ENCODE results near the gene TES.
"Not testable (repeated sequence)": the region's sequence is repeated elsewhere in the genome, so short reads cannot be mapped to it uniquely, and the experiment has no call there.

The TES gene

DNA sequence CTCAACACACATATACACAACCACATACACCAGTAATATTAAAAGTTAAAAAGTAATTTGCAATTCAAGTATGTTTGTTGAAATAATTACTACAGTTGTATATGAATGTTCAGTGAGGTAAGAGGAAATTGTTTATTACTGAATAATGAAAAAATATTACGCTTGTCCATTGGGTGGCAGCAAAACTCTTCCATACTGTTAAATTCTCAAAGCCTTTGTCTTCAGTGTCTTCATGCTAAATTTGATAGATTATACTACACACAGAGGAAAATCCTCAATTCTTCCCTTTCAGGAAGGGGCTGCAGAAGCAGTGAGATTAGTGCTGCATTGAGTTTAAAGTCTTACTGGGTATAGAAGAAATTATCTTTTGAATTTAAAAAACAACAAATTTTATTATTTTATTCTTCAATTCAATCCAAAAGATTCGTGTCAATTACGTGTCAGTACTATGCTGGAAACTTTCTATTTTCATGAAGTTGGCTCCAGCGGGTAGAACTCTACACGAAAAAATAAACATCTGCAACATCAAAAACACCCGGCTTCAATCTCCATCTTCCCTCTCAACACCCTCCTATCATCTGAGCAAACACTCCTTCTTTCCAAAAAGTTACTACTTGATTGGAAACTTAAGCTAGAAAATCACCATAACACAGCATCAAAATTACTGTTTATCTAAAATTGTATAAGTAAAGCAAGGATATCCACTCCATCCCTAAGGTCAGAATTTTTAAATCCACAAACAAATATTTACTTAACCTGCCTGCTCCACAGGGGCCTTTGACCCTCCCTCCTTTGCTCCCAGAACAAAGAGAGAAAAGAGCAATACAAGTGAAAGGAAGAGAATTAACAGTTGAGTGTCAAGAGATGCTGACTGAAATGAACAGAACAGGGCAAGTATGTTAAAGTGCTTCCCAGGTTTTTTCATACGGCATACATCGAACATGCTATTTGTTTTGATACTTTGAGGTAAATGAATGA is 37.0 kb upstream of the TES start:
- Histone ChIP-seq H3K4me1 (no peaks in the 10 kb centered on the region), H3K36me3 (replicated peaks) (no peaks in the 10 kb centered on the region), H3K27me3 (ENCODE audit: low read depth) (no peaks in the 10 kb centered on the region; the same call in 1 of the 2 replicates), H3K4me3 (no peak overlapping the region), H3K9me3 (no peaks in the 10 kb centered on the region)
- DNase-seq (ENCODE audit: low spot score in 2 of 2): peak; percentile 12 to 66
- in situ Hi-C loops (cut with MboI; ENCODE audit: low sequenced_read_pairs): loop anchor here (25.0 kb wide), 1 partner anchor 639 kb away; no protein-coding TSS in a partner anchor

DNA sequence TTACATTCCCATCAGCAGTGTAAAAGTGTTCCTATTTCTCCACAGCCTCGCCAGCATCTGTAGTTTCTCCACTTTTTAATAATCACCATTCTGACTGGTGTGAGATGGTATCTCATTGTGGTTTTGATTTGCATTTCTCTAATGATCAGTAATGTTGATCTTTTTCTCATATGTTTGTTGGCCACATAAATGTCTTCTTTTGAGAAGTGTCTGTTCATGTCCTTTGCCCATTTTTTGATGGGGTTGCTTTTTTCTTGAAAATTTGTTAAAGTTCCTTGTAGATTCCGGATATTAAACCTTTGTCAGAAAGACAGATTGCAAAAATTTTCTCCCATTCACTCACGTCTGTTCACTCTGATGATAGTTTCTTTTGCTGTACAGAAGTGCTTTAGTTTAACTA is 35.2 kb upstream of the TES start:
- DNase-seq (ENCODE audit: low spot score in 2 of 2); H3K36me3 ChIP-seq (replicated peaks); H3K4me1 ChIP-seq; H3K4me3 ChIP-seq; H3K27me3 ChIP-seq (ENCODE audit: low read depth); H3K9me3 ChIP-seq: not testable (repeated sequence)
- in situ Hi-C loops (cut with MboI; ENCODE audit: low sequenced_read_pairs): loop anchor here (5.0 kb wide), 1 partner anchor 62 kb away; no protein-coding TSS in a partner anchor

DNA sequence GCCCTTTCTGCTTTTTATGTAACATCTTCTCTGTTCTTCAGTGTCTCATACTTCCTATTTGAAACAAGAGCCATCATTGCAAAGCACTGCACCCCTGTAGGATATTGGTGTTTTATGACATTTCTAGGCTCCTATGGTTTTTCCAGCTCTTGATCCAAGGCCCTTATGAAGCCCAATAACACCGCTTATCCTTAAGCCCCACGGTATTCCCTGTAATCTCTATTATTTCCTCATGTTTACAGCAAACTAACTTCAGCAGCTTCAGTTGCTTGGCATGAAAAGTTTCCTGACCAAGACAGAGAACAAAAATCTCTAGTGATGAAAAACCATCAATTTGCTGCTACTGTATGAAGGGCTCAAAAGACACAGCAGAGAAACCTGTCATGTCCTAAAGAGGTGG is 34.1 kb upstream of the TES start:
- Histone ChIP-seq H3K9me3 (no peaks in the 10 kb centered on the region), H3K4me3 (no peak overlapping the region), H3K4me1 (no peaks in the 10 kb centered on the region), H3K36me3 (replicated peaks) (no peaks in the 10 kb centered on the region), H3K27me3 (ENCODE audit: low read depth) (no peaks in the 10 kb centered on the region; the same call in 1 of the 2 replicates)
- in situ Hi-C loops (cut with MboI; ENCODE audit: low sequenced_read_pairs): loop anchor here (5.0 kb wide), 1 partner anchor 61 kb away; no protein-coding TSS in a partner anchor
- no peak for DNase-seq (ENCODE audit: low spot score in 2 of 2)

DNA sequence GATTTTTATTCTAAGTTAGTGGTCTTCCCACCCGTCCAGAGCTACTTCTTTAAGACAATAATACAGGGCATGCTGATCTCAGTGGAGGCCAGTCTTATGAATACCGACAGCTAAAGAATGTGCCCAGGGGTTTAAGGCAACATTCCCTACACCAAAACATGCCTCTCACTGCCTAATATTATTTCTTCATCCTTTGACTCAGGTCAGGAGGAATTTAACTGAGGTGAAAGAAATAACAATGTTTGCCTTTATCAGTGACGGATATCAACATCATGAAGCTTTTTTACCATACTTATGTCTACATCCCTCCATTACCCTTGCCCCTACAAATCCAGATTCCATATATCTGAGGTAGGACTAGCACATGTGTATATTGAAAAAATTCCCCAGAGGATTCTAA is 33.3 kb upstream of the TES start:
- H3K9me3 ChIP-seq: no peaks in the 10 kb centered on the region
- no peak for DNase-seq (ENCODE audit: low spot score in 2 of 2)
- in situ Hi-C loops (cut with MboI; ENCODE audit: low sequenced_read_pairs): loop anchor here (5.0 kb wide), 1 partner anchor 60 kb away; no protein-coding TSS in a partner anchor
- no peaks in the 10 kb centered on the region for H3K4me1 ChIP-seq
- H3K36me3 ChIP-seq (replicated peaks): no peaks in the 10 kb centered on the region
- no peak overlapping the region for H3K4me3 ChIP-seq
- H3K27me3 ChIP-seq (ENCODE audit: low read depth): no peaks in the 10 kb centered on the region

DNA sequence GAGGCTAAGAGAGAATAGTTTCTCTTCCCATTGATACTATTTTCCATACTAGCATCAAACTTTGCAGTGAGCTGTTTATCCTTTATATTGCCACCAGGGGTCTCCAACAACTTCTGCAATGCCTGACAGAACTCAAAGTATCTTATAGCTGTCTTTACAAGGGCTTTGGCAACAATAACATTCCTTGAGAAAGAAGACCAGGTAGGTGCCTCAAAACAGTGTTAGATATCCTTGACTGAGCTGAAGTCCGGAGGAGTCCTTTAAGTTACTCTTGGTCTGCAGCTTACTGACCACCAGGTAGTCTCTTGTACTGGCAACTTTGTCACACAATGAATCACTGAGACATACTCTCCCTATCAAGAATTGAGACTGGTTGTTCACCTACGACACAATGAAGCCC is 30.0 kb upstream of the TES start:
- no peaks in the 10 kb centered on the region for H3K27me3 ChIP-seq (ENCODE audit: low read depth)
- peak; percentile 14 to 52 for DNase-seq (ENCODE audit: low spot score in 2 of 2)
- in situ Hi-C loops (cut with MboI; ENCODE audit: low sequenced_read_pairs): no loop called here

DNA sequence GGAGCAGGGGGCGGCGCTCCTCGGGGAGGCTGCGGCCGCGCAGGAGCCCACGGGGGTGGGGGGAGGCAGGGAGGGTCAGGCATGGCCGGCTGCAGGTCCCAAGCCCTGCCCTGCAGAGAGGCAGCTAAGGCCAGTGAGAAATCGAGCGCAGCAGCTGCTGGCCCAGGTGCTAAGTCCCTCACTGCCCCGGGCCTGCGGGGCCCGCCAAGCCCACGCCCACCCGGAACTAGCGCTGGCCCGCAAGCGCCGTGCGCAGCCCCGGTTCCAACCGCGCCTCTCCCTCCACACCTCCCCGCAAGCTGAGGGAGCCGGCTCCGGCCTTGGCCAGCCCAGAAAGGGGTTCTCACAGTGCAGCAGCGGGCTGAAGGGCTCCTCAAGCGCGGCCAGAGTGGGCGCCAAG is 28.3 kb upstream of the TES start:
- Histone ChIP-seq H3K4me3 (no peak overlapping the region), H3K36me3 (replicated peaks) (no peaks in the 10 kb centered on the region), H3K4me1 (no peaks in the 10 kb centered on the region), H3K27me3 (ENCODE audit: low read depth) (no peaks in the 10 kb centered on the region), H3K9me3 (no peaks in the 10 kb centered on the region; the same call in 1 of the 2 replicates)
- in situ Hi-C loops (cut with MboI; ENCODE audit: low sequenced_read_pairs): no loop called here
- DNase-seq (ENCODE audit: low spot score in 2 of 2): no peak

More for the DNA sequence above, 30.0 kb upstream of the TES start:
- Histone ChIP-seq H3K36me3 (replicated peaks) (no peaks in the 10 kb centered on the region), H3K4me3 (no peak overlapping the region), H3K9me3 (no peaks in the 10 kb centered on the region), H3K4me1 (no peaks in the 10 kb centered on the region)

DNA sequence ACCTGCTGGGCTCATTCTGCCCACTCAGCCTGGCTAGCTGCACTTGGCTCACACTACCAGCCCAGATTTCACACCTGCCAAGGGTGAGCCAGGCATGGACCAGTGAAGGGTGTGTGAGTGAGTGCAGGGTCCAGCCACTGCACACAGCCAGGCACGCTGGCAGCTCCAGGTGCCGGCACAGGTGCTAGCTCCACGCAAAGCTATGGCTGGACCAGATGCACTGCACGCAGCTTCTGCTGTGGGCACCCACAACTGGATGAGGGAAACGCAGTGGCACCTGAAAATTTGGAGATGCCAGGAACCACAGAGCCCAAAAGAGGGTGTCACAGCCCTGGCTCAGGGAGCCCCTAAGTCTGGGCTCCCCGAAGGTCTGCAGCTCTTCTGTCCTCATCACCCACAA is 24.9 kb upstream of the TES start:
- no peaks in the 10 kb centered on the region for H3K36me3 ChIP-seq (replicated peaks)
- H3K9me3 ChIP-seq: peaks cover 2% of the 10 kb centered on the region
- in situ Hi-C loops (cut with MboI; ENCODE audit: low sequenced_read_pairs): no loop called here
- no peak overlapping the region for H3K4me3 ChIP-seq
- H3K4me1 ChIP-seq: no peaks in the 10 kb centered on the region
- DNase-seq (ENCODE audit: low spot score in 2 of 2): no peak
- no peaks in the 10 kb centered on the region for H3K27me3 ChIP-seq (ENCODE audit: low read depth)

DNA sequence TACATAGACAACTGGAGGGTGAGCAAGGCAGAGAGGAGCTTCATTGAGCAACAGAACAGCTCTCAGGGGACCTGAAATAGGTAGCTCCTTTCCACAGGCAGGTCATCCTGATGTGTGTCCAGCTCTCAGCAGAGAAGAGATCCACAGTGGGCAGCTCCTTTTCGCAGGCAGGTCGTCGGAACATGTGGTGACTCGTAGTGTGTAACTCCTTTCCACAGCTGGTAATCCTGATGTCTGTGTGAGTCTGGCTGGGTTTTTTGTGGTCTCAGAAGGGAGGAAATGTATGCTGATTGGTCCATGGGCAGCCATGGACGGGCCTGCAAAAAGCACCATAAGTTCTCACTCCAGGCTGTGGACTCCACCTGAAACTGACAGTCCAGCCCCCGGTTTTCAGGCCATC is 24.4 kb upstream of the TES start:
- Histone ChIP-seq H3K36me3 (replicated peaks) (no peaks in the 10 kb centered on the region), H3K9me3 (peaks cover 2% of the 10 kb centered on the region), H3K4me3 (no peak overlapping the region), H3K4me1 (no peaks in the 10 kb centered on the region), H3K27me3 (ENCODE audit: low read depth) (no peaks in the 10 kb centered on the region)
- in situ Hi-C loops (cut with MboI; ENCODE audit: low sequenced_read_pairs): no loop called here
- DNase-seq (ENCODE audit: low spot score in 2 of 2): no peak

DNA sequence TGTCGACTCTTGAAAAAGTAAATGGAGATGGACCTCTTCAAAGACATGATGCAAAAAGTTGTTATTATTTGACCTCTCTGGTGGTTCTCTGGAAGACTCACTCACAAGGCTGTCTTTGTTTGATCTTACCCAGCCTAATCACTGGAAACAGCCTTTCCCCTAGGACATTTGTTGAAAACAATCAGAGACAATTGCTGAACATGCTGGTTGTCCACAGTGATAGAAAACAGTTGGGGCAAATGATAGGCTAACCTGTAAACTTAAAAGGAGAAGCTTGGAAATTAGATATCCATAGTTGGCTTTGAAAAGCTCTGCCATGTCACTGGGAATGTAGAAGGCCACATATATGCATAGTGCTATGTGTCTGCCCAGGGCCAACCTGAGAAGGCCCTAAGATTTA is 22.9 kb upstream of the TES start:
- no peaks in the 10 kb centered on the region for H3K4me1 ChIP-seq
- H3K9me3 ChIP-seq: peaks cover 2% of the 10 kb centered on the region
- no peak overlapping the region for H3K4me3 ChIP-seq
- in situ Hi-C loops (cut with MboI; ENCODE audit: low sequenced_read_pairs): no loop called here
- DNase-seq (ENCODE audit: low spot score in 2 of 2): no peak
- no peaks in the 10 kb centered on the region for H3K36me3 ChIP-seq (replicated peaks)
- H3K27me3 ChIP-seq (ENCODE audit: low read depth): no peaks in the 10 kb centered on the region

DNA sequence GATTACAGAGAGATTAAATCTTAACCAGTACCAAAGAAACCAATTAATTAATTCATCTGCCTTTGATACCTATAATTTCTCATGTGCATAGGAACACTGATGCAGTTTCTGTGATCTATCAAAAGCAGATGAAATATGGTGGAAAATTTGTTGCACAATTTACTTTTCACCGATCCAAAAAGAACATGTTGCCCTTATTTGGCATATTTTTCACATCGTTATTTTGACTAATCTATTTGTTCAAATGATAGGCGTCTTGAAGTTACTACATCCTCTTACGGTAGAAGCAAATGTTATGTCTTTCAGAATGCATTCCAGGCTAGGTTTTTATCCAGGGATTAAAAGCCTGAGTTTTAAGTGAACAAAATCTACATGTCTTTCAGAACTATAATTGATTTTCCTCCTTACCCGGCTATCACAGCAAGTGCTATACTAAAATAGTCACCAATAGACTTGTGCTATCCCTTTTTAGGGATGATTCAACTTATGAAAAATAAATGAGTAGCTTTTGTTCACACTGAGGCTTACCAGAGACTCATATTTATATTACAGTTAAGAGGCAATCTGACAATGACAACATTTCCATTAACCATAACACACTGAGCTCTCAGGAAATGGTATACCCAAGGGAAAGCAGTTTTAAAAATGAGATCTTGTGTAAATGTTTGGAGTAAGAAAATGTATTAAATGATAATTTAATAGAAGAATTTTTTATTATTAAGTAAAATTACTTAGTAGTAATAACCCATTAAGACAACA is 16.8 kb upstream of the TES start:
- Histone ChIP-seq H3K9me3 (no peaks in the 10 kb centered on the region), H3K4me3 (no peak overlapping the region), H3K27me3 (ENCODE audit: low read depth) (no peaks in the 10 kb centered on the region; the same call in 1 of the 2 replicates), H3K4me1 (no peaks in the 10 kb centered on the region), H3K36me3 (replicated peaks) (no peaks in the 10 kb centered on the region)
- DNase-seq (ENCODE audit: low spot score in 2 of 2): no peak
- in situ Hi-C loops (cut with MboI; ENCODE audit: low sequenced_read_pairs): no loop called here

DNA sequence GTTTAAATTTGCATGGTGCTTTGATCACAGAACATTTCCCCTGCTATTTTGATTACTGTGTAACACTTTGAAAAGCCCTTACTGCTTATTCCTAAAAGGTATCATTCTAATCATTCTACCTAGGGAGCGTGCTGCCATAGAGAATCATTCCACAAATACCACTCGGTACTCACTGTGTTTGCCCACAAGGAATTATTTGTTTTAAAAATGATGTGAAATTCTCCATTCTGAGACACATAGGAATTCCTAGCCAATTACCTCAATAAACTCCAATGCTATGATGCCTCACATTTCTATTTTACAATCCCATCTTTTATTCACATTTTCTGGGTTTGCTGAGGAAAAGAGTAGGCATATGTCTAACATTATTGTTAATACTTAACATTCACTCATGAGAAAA is 16.2 kb upstream of the TES start:
- no peaks in the 10 kb centered on the region for H3K9me3 ChIP-seq
- in situ Hi-C loops (cut with MboI; ENCODE audit: low sequenced_read_pairs): no loop called here
- H3K4me1 ChIP-seq: no peaks in the 10 kb centered on the region
- no peak overlapping the region for H3K4me3 ChIP-seq
- DNase-seq (ENCODE audit: low spot score in 2 of 2): no peak
- no peaks in the 10 kb centered on the region for H3K36me3 ChIP-seq (replicated peaks)
- no peaks in the 10 kb centered on the region; the same call in none of the 2 replicates for H3K27me3 ChIP-seq (ENCODE audit: low read depth)

DNA sequence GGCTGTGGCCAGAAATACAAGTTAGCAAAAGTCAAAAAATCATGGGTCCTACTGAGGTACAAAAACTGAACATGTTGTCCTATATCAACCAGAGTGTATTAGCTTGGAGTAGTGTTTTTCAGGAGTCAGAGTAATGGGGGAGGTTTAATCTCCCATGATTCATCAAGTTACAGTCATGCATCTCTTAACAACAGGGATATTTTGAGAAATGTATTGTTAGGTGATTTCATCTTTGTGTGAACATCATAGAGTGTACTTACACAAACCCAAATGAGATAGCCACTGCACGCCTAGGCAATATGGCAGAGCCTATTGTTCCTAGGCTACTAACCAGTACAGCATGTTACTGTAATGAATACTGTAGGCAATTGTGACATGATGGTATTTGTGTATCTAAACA is 14.9 kb upstream of the TES start:
- Histone ChIP-seq H3K9me3 (no peaks in the 10 kb centered on the region), H3K27me3 (ENCODE audit: low read depth) (no peaks in the 10 kb centered on the region; the same call in none of the 2 replicates), H3K4me3 (no peak overlapping the region), H3K36me3 (replicated peaks) (no peaks in the 10 kb centered on the region), H3K4me1 (no peaks in the 10 kb centered on the region)
- no peak for DNase-seq (ENCODE audit: low spot score in 2 of 2)
- in situ Hi-C loops (cut with MboI; ENCODE audit: low sequenced_read_pairs): no loop called here

DNA sequence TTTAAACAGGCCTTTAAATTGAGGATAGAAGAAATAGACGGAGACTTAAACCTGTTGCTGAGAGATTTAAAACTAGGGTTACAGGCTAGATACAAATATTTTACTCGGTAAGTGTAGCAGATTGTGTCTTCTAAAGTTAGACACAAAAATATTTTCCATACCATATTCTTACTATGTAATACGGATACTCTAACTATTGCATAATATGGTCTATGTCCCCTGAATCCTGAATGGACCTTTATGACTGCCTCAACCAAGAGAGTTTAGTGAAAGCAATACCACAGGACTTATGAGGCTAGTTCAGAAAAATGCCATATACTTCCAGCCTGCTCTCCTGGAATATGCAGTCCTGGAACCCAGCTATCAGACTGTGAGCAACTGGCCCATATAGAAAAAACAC is 13.4 kb upstream of the TES start:
- Histone ChIP-seq H3K9me3 (no peaks in the 10 kb centered on the region), H3K4me3 (no peak overlapping the region), H3K27me3 (ENCODE audit: low read depth) (peaks cover 3% of the 10 kb centered on the region), H3K4me1 (no peaks in the 10 kb centered on the region), H3K36me3 (replicated peaks) (no peaks in the 10 kb centered on the region)
- DNase-seq (ENCODE audit: low spot score in 2 of 2): no peak
- in situ Hi-C loops (cut with MboI; ENCODE audit: low sequenced_read_pairs): no loop called here

DNA sequence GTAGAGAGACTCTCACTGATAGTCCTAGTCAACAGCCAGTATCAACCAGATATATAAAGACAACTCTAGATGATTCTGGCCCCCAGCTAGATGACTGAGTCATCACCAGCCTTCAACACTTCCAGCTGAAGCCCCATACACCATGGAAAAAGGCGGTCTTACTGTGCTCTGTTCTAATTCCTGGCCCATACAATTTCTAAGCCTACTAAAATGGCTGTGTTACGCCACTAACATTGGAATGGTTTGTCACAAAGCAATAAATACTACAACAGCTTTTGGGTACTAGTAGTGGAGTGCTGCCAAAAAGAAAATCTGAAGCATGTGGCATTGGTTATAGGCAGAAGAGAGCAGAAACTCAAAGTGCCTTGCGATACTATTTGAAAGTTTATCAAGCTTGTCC is 13.0 kb upstream of the TES start:
- Histone ChIP-seq H3K4me3 (no peak overlapping the region), H3K9me3 (no peaks in the 10 kb centered on the region), H3K27me3 (ENCODE audit: low read depth) (peaks cover 5% of the 10 kb centered on the region), H3K4me1 (no peaks in the 10 kb centered on the region), H3K36me3 (replicated peaks) (no peaks in the 10 kb centered on the region)
- DNase-seq (ENCODE audit: low spot score in 2 of 2): no peak
- in situ Hi-C loops (cut with MboI; ENCODE audit: low sequenced_read_pairs): no loop called here
